Activated CD8-positive, alpha-beta memory T cell treated with anti-CD3 and anti-CD28 coated beads, Interleukin-2, amount 50 U/mL, for 48 hours (primary cell): ENCODE results near the gene COL27A1.

Experiments
- DNase-seq: peaks from one replicate; pipeline ENCODE4 v3.0.0-alpha.2; 2020

Gene COL27A1

GRCh38 chr9:114229295-114229694, 74.0 kb downstream of the COL27A1 start:
- DNase-seq: no peak

- no peak for DNase-seq
Observed at GRCh38 chr9:114230068-114230467, 74.7 kb downstream of the COL27A1 start.

GRCh38 chr9:114231273-114231672, 75.9 kb downstream of the COL27A1 start:
- DNase-seq: no peak

- no peak for DNase-seq
Observed at GRCh38 chr9:114231719-114232449, 76.5 kb downstream of the COL27A1 start.

- no peak for DNase-seq
Observed at GRCh38 chr9:114233491-114234185, 78.3 kb downstream of the COL27A1 start.

GRCh38 chr9:114235033-114235661, 79.8 kb downstream of the COL27A1 start:
- DNase-seq: no peak

- DNase-seq: no peak
Observed at GRCh38 chr9:114236391-114237138, 81.2 kb downstream of the COL27A1 start.

- no peak for DNase-seq
Observed at GRCh38 chr9:114237247-114237646, 81.9 kb downstream of the COL27A1 start.

- no peak for DNase-seq
Observed at GRCh38 chr9:114237781-114238180, 82.4 kb downstream of the COL27A1 start.

GRCh38 chr9:114238472-114238871, 83.1 kb downstream of the COL27A1 start:
- DNase-seq: no peak

GRCh38 chr9:114238891-114239875, 83.8 kb downstream of the COL27A1 start:
- DNase-seq: no peak

- no peak for DNase-seq
Observed at GRCh38 chr9:114240216-114240615, 84.9 kb downstream of the COL27A1 start.

GRCh38 chr9:114240647-114241558, 85.6 kb downstream of the COL27A1 start:
- DNase-seq: no peak

- no peak for DNase-seq
Observed at GRCh38 chr9:114242837-114243236, 87.5 kb downstream of the COL27A1 start.

- no peak for DNase-seq
Observed at GRCh38 chr9:114243240-114243639, 87.9 kb downstream of the COL27A1 start.

GRCh38 chr9:114244570-114244969, 89.2 kb downstream of the COL27A1 start:
- no peak for DNase-seq

GRCh38 chr9:114246558-114246957, 91.2 kb downstream of the COL27A1 start:
- DNase-seq: no peak

- DNase-seq: no peak
Observed at GRCh38 chr9:114247077-114247476, 91.7 kb downstream of the COL27A1 start.

GRCh38 chr9:114247491-114247890, 92.2 kb downstream of the COL27A1 start:
- no peak for DNase-seq

- no peak for DNase-seq
Observed at GRCh38 chr9:114248299-114248707, 93.0 kb downstream of the COL27A1 start.
